Smooth muscle cell (in vitro differentiated cells): ENCODE data around the gene TRIM63. TPM values are rescaled to one million over a fixed set of nuclear protein-coding genes. Genes with fewer than 3 reads are reported as not detected.

Experiments used
- DNase-seq: peaks from one replicate; lab custom pipeline; 2025; ENCODE audit not compliant: unreplicated experiment; lab: John Stamatoyannopoulos, UW
- H2AFZ ChIP-seq: fragments of 200-600 bp; sonication (generic); 2 replicates; pipeline ENCODE4 v1.6.0; 2016; ENCODE audit warnings: antibody characterized with exemption, low read depth, mild to moderate bottlenecking
- H3F3A ChIP-seq: fragments of 200-600 bp; sonication (generic); 2 replicates; pipeline ENCODE4 v1.6.0; 2017; ENCODE audit warnings: antibody characterized with exemption, low read depth
- H3K27ac ChIP-seq: fragments of 200-600 bp; sonication (generic); 2 replicates; pipeline ENCODE4 v1.5.1; 2016; ENCODE audit warnings: low read depth, mild to moderate bottlenecking
- H3K27me3 ChIP-seq: fragments of 200-600 bp; sonication (generic); 2 replicates; pipeline ENCODE4 v1.6.1; 2016; ENCODE audit warnings: low read depth, mild to moderate bottlenecking
- H3K36me3 ChIP-seq: fragments of 200-600 bp; sonication (generic); 2 replicates; pipeline ENCODE4 v1.5.1; 2016; ENCODE audit warnings: low read depth
- H3K4me1 ChIP-seq: fragments of 200-600 bp; sonication (generic); 2 replicates; pipeline ENCODE4 v1.5.1; 2016; ENCODE audit warnings: low read depth
- H3K4me2 ChIP-seq: fragments of 200-600 bp; sonication (generic); 2 replicates; pipeline ENCODE4 v1.6.0; 2016; ENCODE audit warnings: mild to moderate bottlenecking
- H3K4me3 ChIP-seq: fragments of 200-600 bp; sonication (generic); 2 replicates; pipeline ENCODE4 v1.5.1; 2016; ENCODE audit warnings: mild to moderate bottlenecking
- H3K79me2 ChIP-seq: fragments of 200-600 bp; sonication (generic); 2 replicates; pipeline ENCODE4 v1.6.0; 2016; ENCODE audit warnings: low read depth, mild to moderate bottlenecking
- H3K9ac ChIP-seq: fragments of 200-600 bp; sonication (generic); 2 replicates; pipeline ENCODE4 v1.6.0; 2016; ENCODE audit warnings: low read depth
- H3K9me3 ChIP-seq: fragments of 200-600 bp; sonication (generic); replicated peaks from 2 replicates; pipeline ENCODE4 v1.5.1; 2016; ENCODE audit warnings: low read depth
- H4K20me1 ChIP-seq: fragments of 200-600 bp; sonication (generic); 2 replicates; pipeline ENCODE4 v1.6.0; 2016; ENCODE audit warnings: low read depth
- CTCF ChIP-seq: fragments of 200-600 bp; sonication (generic); IDR thresholded peaks from 2 replicates; pipeline ENCODE4 v1.5.1; 2017; ENCODE audit warnings: borderline replicate concordance, mild to moderate bottlenecking, antibody characterized with exemption; ENCODE audit not compliant: insufficient read depth, poor library complexity, severe bottlenecking
- WGBS: methylation state at CpG from one replicate; pipeline ENCODE4 v1.1.7; 2016; ENCODE audit warnings: low lambda C conversion rate; 5-methylcytosine and 5-hydroxymethylcytosine counted together
- polyA plus RNA-seq: library from polyadenylated mRNA; unstranded; fragments of >200 nt; fragmentation: Nextera tagmentation; extraction: Ambion mirVana; gene quantifications from 2 replicates; pipeline ENCODE4 v1.2.1, GENCODE V29; 2016
- total RNA-seq: library from RNA; depleted of rRNA; stranded (reverse); fragments of >200 nt; gene quantifications from 2 replicates; pipeline ENCODE4 v1.2.3, GENCODE V29; 2014

Gene TRIM63
- total and polyA plus RNA-seq, 2 experiments from 2014 or later, result 0.14 TPM; not detected in 1

- no peak for TF ChIP-seq CTCF
- WGBS, result 92% methylated on average over 3 of the region's 3 CpGs
- Histone ChIP-seq H3F3A (no peaks in the 10 kb centered on the region), H3K4me1 (peaks cover 14% of the 10 kb centered on the region), H3K27ac (no peak overlapping the region), H3K27me3 (no peaks in the 10 kb centered on the region), H3K4me2 (no peak overlapping the region), H3K36me3 (no peaks in the 10 kb centered on the region), H3K9me3 (no peaks in the 10 kb centered on the region), H3K9ac (no peak overlapping the region), H3K79me2 (no peaks in the 10 kb centered on the region), H3K4me3 (no peak overlapping the region), H2AFZ (no peak overlapping the region), H4K20me1 (no peaks in the 10 kb centered on the region)
- DNase-seq, result no peak
Observed at GRCh38 chr1:26089125-26089524, 21.7 kb upstream of the TRIM63 start.

DNA sequence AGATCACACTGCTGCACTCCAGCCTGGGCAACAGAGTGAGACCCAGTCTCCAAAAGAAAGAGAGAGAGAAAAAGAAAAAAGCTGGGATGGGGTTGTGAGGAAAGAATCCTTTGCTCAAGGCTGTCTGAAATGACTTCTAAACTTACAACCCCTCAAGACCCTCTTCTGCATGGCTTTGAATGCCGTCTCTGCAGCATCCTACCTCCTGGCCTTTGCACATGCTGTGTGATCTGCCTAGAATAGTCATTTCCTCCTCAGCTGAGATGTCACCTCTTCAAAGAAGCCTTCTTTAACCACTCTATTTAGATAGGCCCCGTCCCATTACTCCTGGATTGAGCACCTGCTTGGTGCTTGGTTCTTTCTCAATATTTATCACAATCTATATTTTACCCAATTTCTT lies 17.4 kb upstream of the TRIM63 start:
- no peak overlapping the region for H3K4me2 ChIP-seq
- no peak for DNase-seq
- H3K36me3 ChIP-seq, result no peaks in the 10 kb centered on the region
- no peak overlapping the region for H3K27ac ChIP-seq
- H3K27me3 ChIP-seq, result no peaks in the 10 kb centered on the region
- H2AFZ ChIP-seq, result no peak overlapping the region
- H3F3A ChIP-seq, result no peaks in the 10 kb centered on the region
- no peaks in the 10 kb centered on the region for H4K20me1 ChIP-seq
- no peaks in the 10 kb centered on the region for H3K79me2 ChIP-seq
- TF ChIP-seq CTCF, result no peak
- H3K9ac ChIP-seq, result no peak overlapping the region
- no peaks in the 10 kb centered on the region for H3K9me3 ChIP-seq
- H3K4me3 ChIP-seq, result no peak overlapping the region
- 90% methylated on average over 2 of the region's 2 CpGs for WGBS
- peaks cover 3% of the 10 kb centered on the region for H3K4me1 ChIP-seq

DNA sequence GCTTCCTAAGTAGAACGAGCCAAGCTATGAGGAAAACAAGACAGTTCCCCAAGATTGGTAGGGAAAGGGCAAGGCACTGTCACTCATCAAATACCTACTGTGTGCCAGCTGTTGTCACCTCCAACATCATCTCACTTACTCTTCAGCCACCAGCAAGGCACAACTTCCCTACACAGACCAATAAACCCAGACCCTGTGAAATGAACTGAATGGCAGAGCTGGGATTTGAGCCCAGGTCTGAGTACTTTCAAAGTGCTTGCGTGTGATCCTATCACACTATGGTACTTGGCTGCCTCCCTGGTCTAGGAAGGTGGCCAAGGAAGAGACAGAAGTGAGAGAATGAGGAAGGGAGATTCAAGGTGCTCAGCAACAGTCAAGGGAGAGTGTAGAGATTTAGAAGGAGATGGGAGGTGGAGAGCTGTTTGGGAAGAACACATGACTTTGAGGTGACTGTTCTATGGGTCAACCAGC lies 16.7 kb upstream of the TRIM63 start:
- Histone ChIP-seq H3K4me2 (no peak overlapping the region), H3K27ac (no peak overlapping the region), H3F3A (no peaks in the 10 kb centered on the region), H3K36me3 (no peaks in the 10 kb centered on the region), H4K20me1 (no peaks in the 10 kb centered on the region), H2AFZ (no peak overlapping the region), H3K4me1 (peaks cover 3% of the 10 kb centered on the region), H3K27me3 (no peaks in the 10 kb centered on the region), H3K9ac (no peak overlapping the region), H3K9me3 (no peaks in the 10 kb centered on the region), H3K4me3 (no peak overlapping the region), H3K79me2 (no peaks in the 10 kb centered on the region)
- DNase-seq, result no peak
- TF ChIP-seq CTCF, result no peak
- WGBS, result 88% methylated on average over 2 of the region's 2 CpGs

- no peaks in the 10 kb centered on the region for H3K79me2 ChIP-seq
- H3K9ac ChIP-seq, result no peak overlapping the region
- WGBS, result 35% methylated on average over 5 of the region's 5 CpGs
- DNase-seq, result no peak
- no peak overlapping the region for H2AFZ ChIP-seq
- H3F3A ChIP-seq, result no peaks in the 10 kb centered on the region
- H3K4me2 ChIP-seq, result no peak overlapping the region
- H3K9me3 ChIP-seq, result no peaks in the 10 kb centered on the region
- peaks cover 3% of the 10 kb centered on the region for H3K4me1 ChIP-seq
- H4K20me1 ChIP-seq, result no peaks in the 10 kb centered on the region
- no peak overlapping the region for H3K27ac ChIP-seq
- no peaks in the 10 kb centered on the region for H3K36me3 ChIP-seq
- no peak for TF ChIP-seq CTCF
- no peak overlapping the region for H3K4me3 ChIP-seq
- no peaks in the 10 kb centered on the region for H3K27me3 ChIP-seq
Observed at GRCh38 chr1:26083208-26083607, 15.8 kb upstream of the TRIM63 start.
